ENCODE data around the gene BRD4. TPM values are rescaled to one million over a fixed set of nuclear protein-coding genes. Genes with fewer than 3 reads are reported as not detected.

The BRD4 gene
- total and polyA plus RNA-seq, 2 donors (not counting 3 experiments of a cell fraction or from before 2014, with no cell fraction given), result 14.9 to 125 TPM

- H4K20me1 ChIP-seq (replicated peaks; ENCODE audit: control insufficient read depth, extremely low read depth, insufficient read depth, low read length), result no peaks in the 10 kb centered on the region
- POLR2A ChIA-PET, result no interaction called here
- no peak overlapping the region for H3K9ac ChIP-seq (replicated peaks; ENCODE audit: extremely low read depth, insufficient read depth, low read length)
- H3K4me1 ChIP-seq (ENCODE audit: control insufficient read depth, extremely low read depth, insufficient read depth, low read length), result peaks cover 10% of the 10 kb centered on the region
- intact Hi-C loops (cut with micrococcal nuclease), result no loop called here
- H3K79me2 ChIP-seq (ENCODE audit: control insufficient read depth, insufficient read depth, low read length), result peaks cover 46% of the 10 kb centered on the region
- H3K9me3 ChIP-seq (replicated peaks; ENCODE audit: control insufficient read depth, insufficient read depth, low read length), result no peaks in the 10 kb centered on the region
- dilution Hi-C loops (cut with MboI; ENCODE audit: extremely low pct_ligation_motif_present, low sequenced_read_pairs), result no loop called here
- BruUV-seq (replicated peaks), result no TSS peak
- H3K4me3 ChIP-seq (replicated peaks in 1 of 3; ENCODE audit: insufficient read depth in 1 of 3, low read depth in 1 of 3, low read length in 3 of 3), result no peak overlapping the region
- H3K36me3 ChIP-seq (ENCODE audit: control insufficient read depth in 2 of 2, extremely low read depth in 1 of 2, insufficient read depth in 2 of 2, low read length in 2 of 2), result peaks cover 23 to 42% of the 10 kb centered on the region in 2 experiments
- FAIRE-seq, result no peak
- CTCF ChIA-PET, result no interaction called here
- no peak for DNase-seq (ENCODE audit: low read depth, low spot score)
- no peak overlapping the region for H3K27ac ChIP-seq (ENCODE audit: insufficient read depth, low read depth, low read length)
- no peak overlapping the region for H3K4me2 ChIP-seq (ENCODE audit: insufficient read depth, low read length)
- H2AFZ ChIP-seq (ENCODE audit: low read depth, low read length), result no peak overlapping the region
- TF ChIP-seq JUN (IDR thresholded peaks at IDR 0.05; ENCODE audit: borderline replicate concordance, insufficient read depth, insufficient read length, low read depth) (no peak), POLR2AphosphoS5 (IDR thresholded peaks at IDR 0.05; ENCODE audit: insufficient read depth, low read depth, low read length) (no peak), CTCF (IDR thresholded peaks at IDR 0.05; ENCODE audit: extremely low read depth in 1 of 2, insufficient read depth in 1 of 2, low read depth in 1 of 2, low read length in 2 of 2) (no peak), EZH2 (IDR thresholded peaks at IDR 0.05; ENCODE audit: borderline replicate concordance, low read depth, low read length, severe bottlenecking) (no peak), POLR2A (IDR thresholded peaks at IDR 0.05; ENCODE audit: low read depth, low read length) (no peak), GATA2 (IDR thresholded peaks at IDR 0.05; ENCODE audit: insufficient read depth, insufficient read length, low read depth, low read length) (no peak), MYC (IDR thresholded peaks at IDR 0.05; ENCODE audit: low read depth, low read length) (no peak), FOS (IDR thresholded peaks at IDR 0.05; ENCODE audit: borderline replicate concordance, insufficient read depth, low read length) (no peak), MAX (IDR thresholded peaks at IDR 0.05; ENCODE audit: insufficient read depth, insufficient read length) (no peak)
- no peaks in the 10 kb centered on the region for H3K27me3 ChIP-seq (ENCODE audit: control insufficient read depth in 2 of 2, insufficient read depth in 2 of 2, low read length in 2 of 2)
- H3K9me1 ChIP-seq (replicated peaks; ENCODE audit: control insufficient read depth, extremely low read depth, insufficient read depth, low read length), result no peaks in the 10 kb centered on the region
These were observed 40.1 kb upstream of the BRD4 start for GRCh38 chr19:15372470-15372869.
